Esophagus mucosa (tissue), 1 donor: ENCODE measurements around the gene CNTN4. TPM values are rescaled to one million over a fixed set of nuclear protein-coding genes. Genes with fewer than 3 reads are reported as not detected.

Experiments used
- ATAC-seq: fragments of 200-7000 bp; cut with Tn5 transposase; one replicate; pipeline ENCODE4 v1.9.1; 2020
- total RNA-seq: library from RNA; stranded (reverse); gene quantifications from one replicate; pipeline ENCODE4 v1.2.4, GENCODE V29; 2023
- donor health status: DM: yes; HTN: yes; CAD: no.

CNTN4 gene
- total RNA-seq, 1 donor from 2014 or later, result 0.68 TPM

GRCh38 chr3:2153053-2153452 lies 54.4 kb downstream of the CNTN4 start:
- ATAC-seq, result no peak

- ATAC-seq, result no peak
Measured at GRCh38 chr3:2153547-2153946, 54.9 kb downstream of the CNTN4 start.

- ATAC-seq, result no peak
Measured at GRCh38 chr3:2154621-2155020, 56.0 kb downstream of the CNTN4 start.

- ATAC-seq, result no peak
Measured at GRCh38 chr3:2156244-2156847, 57.7 kb downstream of the CNTN4 start.

- ATAC-seq, result no peak
Measured at GRCh38 chr3:2158828-2159227, 60.2 kb downstream of the CNTN4 start.

- ATAC-seq, result no peak
Measured at GRCh38 chr3:2166552-2166951, 67.9 kb downstream of the CNTN4 start.

- no peak for ATAC-seq
Measured at GRCh38 chr3:2172561-2173171, 74.0 kb downstream of the CNTN4 start.

GRCh38 chr3:2180634-2181033 lies 82.0 kb downstream of the CNTN4 start:
- ATAC-seq, result no peak

GRCh38 chr3:2198776-2199279 lies 100.2 kb downstream of the CNTN4 start:
- ATAC-seq, result no peak

GRCh38 chr3:2204054-2204453 lies 105.4 kb downstream of the CNTN4 start:
- ATAC-seq, result no peak

GRCh38 chr3:2205692-2206091 lies 107.0 kb downstream of the CNTN4 start:
- no peak for ATAC-seq

GRCh38 chr3:2206536-2206935 lies 107.9 kb downstream of the CNTN4 start:
- no peak for ATAC-seq

- ATAC-seq, result no peak
Measured at GRCh38 chr3:2211568-2211967, 112.9 kb downstream of the CNTN4 start.

GRCh38 chr3:2212206-2212605 lies 113.5 kb downstream of the CNTN4 start:
- no peak for ATAC-seq

- ATAC-seq, result no peak
Measured at GRCh38 chr3:2218375-2218774, 119.7 kb downstream of the CNTN4 start.

GRCh38 chr3:2218816-2219215 lies 120.2 kb downstream of the CNTN4 start:
- ATAC-seq, result no peak

GRCh38 chr3:2236203-2236602 lies 137.5 kb downstream of the CNTN4 start:
- no peak for ATAC-seq

- no peak for ATAC-seq
Measured at GRCh38 chr3:2244137-2244536, 145.5 kb downstream of the CNTN4 start.

- no peak for ATAC-seq
Measured at GRCh38 chr3:2246873-2247648, 148.4 kb downstream of the CNTN4 start.

GRCh38 chr3:2247831-2248230 lies 149.2 kb downstream of the CNTN4 start:
- no peak for ATAC-seq

- no peak for ATAC-seq
Measured at GRCh38 chr3:2250783-2251182, 152.1 kb downstream of the CNTN4 start.

GRCh38 chr3:2261747-2262146 lies 163.1 kb downstream of the CNTN4 start:
- ATAC-seq, result no peak

- ATAC-seq, result no peak
Measured at GRCh38 chr3:2262204-2262603, 163.5 kb downstream of the CNTN4 start.

GRCh38 chr3:2266606-2267005 lies 167.9 kb downstream of the CNTN4 start:
- ATAC-seq, result no peak
